Small intestine (tissue), 7 donors: ENCODE measurements around the gene SLC35B2. TPM values are rescaled to one million over a fixed set of nuclear protein-coding genes. Genes with fewer than 3 reads are reported as not detected.

Experiments used
- DNase-seq, 2 donors: peaks; one replicate each; pipeline versions ENCODE4 v3.0.0 to v3.0.0-alpha.2; 2013
- FAIRE-seq: peaks from 2 replicates; lab custom pipeline; 2012; peaks lifted over from hg19 to GRCh38; lab: Jason Lieb, UNC
- H3K27ac ChIP-seq, 3 donors: one replicate each; pipeline ENCODE4 v1.5.1; 2013; ENCODE audit warnings: low read length in 2 of 3, mild to moderate bottlenecking in 2 of 3, control low read depth in 1 of 3, inconsistent platforms in 1 of 3, low read depth in 1 of 3, moderate library complexity in 1 of 3
- H3K27me3 ChIP-seq, 3 donors: one replicate each; pipeline ENCODE4 v1.6.1; 2013; ENCODE audit warnings: low read length in 3 of 3, inconsistent platforms in 1 of 3; ENCODE audit not compliant: control insufficient read depth in 3 of 3, insufficient read depth in 3 of 3
- H3K36me3 ChIP-seq, 3 donors: one replicate each; pipeline ENCODE4 v1.6.1; 2013; ENCODE audit warnings: low read length in 3 of 3, inconsistent platforms in 1 of 3, low read depth in 1 of 3, mild to moderate bottlenecking in 1 of 3, moderate library complexity in 1 of 3; ENCODE audit not compliant: control insufficient read depth in 3 of 3, insufficient read depth in 2 of 3
- H3K4me1 ChIP-seq, 3 donors: one replicate each; pipeline ENCODE4 v1.6.1; 2013; ENCODE audit warnings: low read length in 2 of 3, inconsistent platforms in 1 of 3, low read depth in 1 of 3, mild to moderate bottlenecking in 1 of 3, moderate library complexity in 1 of 3; ENCODE audit not compliant: control insufficient read depth in 3 of 3, insufficient read depth in 2 of 3
- H3K4me3 ChIP-seq, 3 donors: one replicate each; pipeline ENCODE4 v1.5.1; 2013; ENCODE audit warnings: low read length in 3 of 3, control low read depth in 1 of 3, inconsistent platforms in 1 of 3, low read depth in 1 of 3, mild to moderate bottlenecking in 1 of 3, moderate library complexity in 1 of 3
- H3K9me3 ChIP-seq, 2 donors: one replicate each; pipeline ENCODE4 v1.6.1; 2013; ENCODE audit warnings: low read depth in 1 of 2, low read length in 1 of 2; ENCODE audit not compliant: control insufficient read depth in 2 of 2, insufficient read depth in 1 of 2
- WGBS, 3 donors: extraction: QIAGEN DNeasy Blood & Tissue Kit; methylation state at CpG; one replicate each; pipeline ENCODE4 v1.1.7; 2013; 5-methylcytosine and 5-hydroxymethylcytosine counted together
- polyA plus RNA-seq, 4 donors: library from polyadenylated mRNA; stranded (reverse) in 3 of 4; unstranded in 1 of 4; fragments of 200-250 nt in 3 of 4; fragments of 120-200 nt in 1 of 4; gene quantifications; one replicate each; pipeline versions ENCODE4 v1.2.1 to v1.2.3, GENCODE V29; 2013
- donor health status: healthy with polysubstance abuse.
- donor health status: control.
- donor health status: control.
- donor health status: Bipolar disorder and iron deficiency.
- donor health status: healthy.

The SLC35B2 gene
- polyA plus RNA-seq, 4 donors: 6.5 to 41.7 (median 22.3) TPM

- FAIRE-seq (no peak), DNase-seq (no peak)
- H3K4me1 ChIP-seq: peaks cover 0 to 9% (median 0%) of the 10 kb centered on the region in 3 donors
- WGBS, 3 donors: 80 to 84% (median 80%) methylated on average over 4 of the region's 4 CpGs
- no peak overlapping the region for H3K27ac ChIP-seq
- no peaks in the 10 kb centered on the region for H3K36me3 ChIP-seq
- peaks cover 0 to 66% (median 43%) of the 10 kb centered on the region in 3 donors for H3K27me3 ChIP-seq
- H3K9me3 ChIP-seq: no peaks in the 10 kb centered on the region
- H3K4me3 ChIP-seq: no peak overlapping the region
Observed at GRCh38 chr6:44292661-44293365, 35.5 kb upstream of the SLC35B2 start.

GRCh38 chr6:44291841-44292240 lies 34.5 kb upstream of the SLC35B2 start:
- DNase-seq: no peak

GRCh38 chr6:44289726-44290260 lies 32.5 kb upstream of the SLC35B2 start:
- WGBS, 3 donors: 27 to 44% (median 31%) methylated on average over 7 of the region's 7 CpGs
- FAIRE-seq (no peak), DNase-seq (no peak)
- H3K27ac ChIP-seq: no peak overlapping the region
- H3K27me3 ChIP-seq: peaks cover 0 to 49% (median 23%) of the 10 kb centered on the region in 3 donors
- no peaks in the 10 kb centered on the region for H3K36me3 ChIP-seq
- no peak overlapping the region for H3K4me3 ChIP-seq
- H3K4me1 ChIP-seq: no peaks in the 10 kb centered on the region
- no peaks in the 10 kb centered on the region for H3K9me3 ChIP-seq

More at GRCh38 chr6:44291841-44292240, 34.5 kb upstream of the SLC35B2 start:
- Histone ChIP-seq H3K27me3 (peaks cover 0 to 64% (median 38%) of the 10 kb centered on the region in 3 donors), H3K36me3 (no peaks in the 10 kb centered on the region), H3K9me3 (no peaks in the 10 kb centered on the region), H3K27ac (no peak overlapping the region), H3K4me3 (no peak overlapping the region), H3K4me1 (peaks cover 0 to 3% (median 0%) of the 10 kb centered on the region in 3 donors)
- 60 to 72% (median 64%) methylated on average over 4 of the region's 4 CpGs for WGBS, 3 donors
- FAIRE-seq: no peak

- Histone ChIP-seq H3K27ac (no peak overlapping the region), H3K4me1 (no peaks in the 10 kb centered on the region), H3K4me3 (no peak overlapping the region), H3K36me3 (no peaks in the 10 kb centered on the region), H3K27me3 (peaks cover 0 to 42% (median 21%) of the 10 kb centered on the region in 3 donors), H3K9me3 (no peaks in the 10 kb centered on the region)
- FAIRE-seq: no peak
- 48 to 59% (median 57%) methylated on average over 2 of the region's 2 CpGs for WGBS, 3 donors
- DNase-seq: no peak
Observed at GRCh38 chr6:44286747-44287146, 29.4 kb upstream of the SLC35B2 start.

- no peak overlapping the region for H3K27ac ChIP-seq
- FAIRE-seq: no peak
- H3K4me1 ChIP-seq: no peaks in the 10 kb centered on the region
- peaks cover 0 to 37% (median 18%) of the 10 kb centered on the region in 3 donors for H3K27me3 ChIP-seq
- H3K4me3 ChIP-seq: no peak overlapping the region
- DNase-seq: no peak
- H3K36me3 ChIP-seq: no peaks in the 10 kb centered on the region
- no peaks in the 10 kb centered on the region for H3K9me3 ChIP-seq
- 87 to 92% (median 91%) methylated on average over 12 of the region's 12 CpGs for WGBS, 3 donors
Observed at GRCh38 chr6:44286285-44286565, 28.9 kb upstream of the SLC35B2 start.

GRCh38 chr6:44285552-44286284 lies 28.4 kb upstream of the SLC35B2 start:
- Histone ChIP-seq H3K27ac (no peak overlapping the region), H3K4me3 (no peak overlapping the region), H3K36me3 (no peaks in the 10 kb centered on the region), H3K4me1 (no peaks in the 10 kb centered on the region), H3K9me3 (no peaks in the 10 kb centered on the region), H3K27me3 (peaks cover 0 to 38% (median 16%) of the 10 kb centered on the region in 3 donors)
- FAIRE-seq (no peak), DNase-seq (no peak)
- 76 to 79% (median 77%) methylated on average over 25 of the region's 25 CpGs for WGBS, 3 donors

GRCh38 chr6:44284867-44285266 lies 27.5 kb upstream of the SLC35B2 start:
- FAIRE-seq (no peak), DNase-seq (no peak)
- no peak overlapping the region for H3K27ac ChIP-seq
- no peak overlapping the region for H3K4me3 ChIP-seq
- H3K27me3 ChIP-seq: peaks cover 0 to 38% (median 11%) of the 10 kb centered on the region in 3 donors
- no peaks in the 10 kb centered on the region for H3K9me3 ChIP-seq
- no peaks in the 10 kb centered on the region for H3K4me1 ChIP-seq
- H3K36me3 ChIP-seq: peaks cover 0 to 2% (median 0%) of the 10 kb centered on the region in 3 donors
- WGBS, 3 donors: 46 to 59% (median 56%) methylated on average over 4 of the region's 4 CpGs

GRCh38 chr6:44284121-44284520 lies 26.8 kb upstream of the SLC35B2 start:
- FAIRE-seq (no peak), DNase-seq (no peak)
- no peak overlapping the region for H3K27ac ChIP-seq
- WGBS, 3 donors: 37 to 52% (median 51%) methylated on average over 2 of the region's 2 CpGs
- H3K4me1 ChIP-seq: no peaks in the 10 kb centered on the region
- no peaks in the 10 kb centered on the region for H3K9me3 ChIP-seq
- H3K36me3 ChIP-seq: peaks cover 0 to 2% (median 0%) of the 10 kb centered on the region in 3 donors
- H3K4me3 ChIP-seq: no peak overlapping the region
- H3K27me3 ChIP-seq: peaks cover 0 to 40% (median 8%) of the 10 kb centered on the region in 3 donors
